Hematopoietic multipotent progenitor cell treated with erythropoietin and hydrocortisone succinate and interleukin-3 and kit ligand, for 15 days (in vitro differentiated cells): ENCODE data around the gene PPARA.
"Not testable (repeated sequence)": the region's sequence is repeated elsewhere in the genome, so short reads cannot be mapped to it uniquely, and the experiment has no call there.

Experiments used
- DNase-seq: peaks from one replicate; pipeline ENCODE4 v3.0.0-alpha.2; 2015; ENCODE audit warnings: low spot score

PPARA gene

DNA sequence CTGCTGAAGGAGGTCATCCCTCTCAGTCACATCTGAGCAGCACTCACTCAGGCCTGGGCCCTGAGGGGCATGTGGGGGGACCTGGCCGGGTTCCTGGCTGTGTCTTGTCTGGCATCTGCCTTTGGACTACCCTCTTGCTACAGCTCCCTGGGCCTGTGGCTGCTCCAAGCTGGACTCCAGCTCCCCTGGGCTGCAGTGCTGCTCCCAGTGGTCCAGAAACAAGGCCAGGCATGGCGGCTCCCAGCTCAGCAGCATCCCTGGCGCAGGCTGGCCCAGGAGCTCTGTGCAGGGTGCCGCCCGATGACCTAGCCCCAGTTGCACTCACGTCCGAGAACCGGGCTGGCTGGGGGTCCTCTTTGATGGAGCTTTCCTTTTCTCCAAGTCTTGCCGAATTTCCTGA, 94.4 kb downstream of the PPARA start:
- no peak for DNase-seq

DNA sequence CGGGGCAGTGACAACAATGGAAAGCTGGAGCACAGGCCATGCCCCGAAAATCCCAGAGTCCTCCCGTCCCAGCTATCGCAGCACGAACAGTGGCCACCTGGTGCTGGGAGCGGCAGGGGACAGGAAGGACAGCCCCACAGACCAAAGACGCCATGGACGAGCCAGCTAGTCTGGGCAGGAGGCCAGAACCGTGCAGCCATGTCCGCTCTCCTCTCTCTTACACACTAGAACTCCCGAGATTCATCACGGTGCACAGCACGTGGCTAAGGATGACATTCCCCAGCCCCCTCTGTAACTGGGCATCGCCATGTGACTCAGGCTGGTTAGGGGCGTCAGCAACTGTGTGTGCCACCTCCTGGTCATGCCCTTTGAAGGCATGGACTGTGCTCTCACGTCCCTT, 95.2 kb downstream of the PPARA start:
- DNase-seq: no peak

- DNase-seq: no peak
Measured at GRCh38 chr22:46246178-46246577, 95.9 kb downstream of the PPARA start.

DNA sequence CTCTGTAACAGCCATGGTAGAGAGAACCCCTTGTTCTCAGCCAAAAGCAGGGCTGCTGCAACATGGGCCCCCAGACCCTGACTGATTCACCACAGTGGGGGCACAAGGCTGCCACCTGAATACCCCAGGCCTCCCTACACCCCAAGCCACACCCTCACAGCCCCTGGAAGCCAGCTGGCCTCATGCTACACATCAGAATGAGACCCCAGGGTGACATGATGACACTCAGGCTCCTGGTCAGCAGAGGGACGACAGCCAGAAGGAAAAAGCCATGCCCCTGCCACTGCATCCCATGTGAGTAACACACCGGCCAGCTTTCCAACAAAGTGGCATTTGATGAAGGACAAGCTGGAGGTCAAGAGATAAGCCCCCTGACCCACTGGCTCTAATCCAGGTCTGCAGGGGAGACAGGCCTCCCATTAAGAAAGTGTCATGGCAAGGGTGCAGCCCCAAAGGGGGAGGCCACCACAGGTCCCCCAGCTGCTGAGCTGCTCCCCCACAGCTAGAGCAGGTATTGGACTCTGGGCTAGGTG, 97.2 kb downstream of the PPARA start:
- no peak for DNase-seq

DNA sequence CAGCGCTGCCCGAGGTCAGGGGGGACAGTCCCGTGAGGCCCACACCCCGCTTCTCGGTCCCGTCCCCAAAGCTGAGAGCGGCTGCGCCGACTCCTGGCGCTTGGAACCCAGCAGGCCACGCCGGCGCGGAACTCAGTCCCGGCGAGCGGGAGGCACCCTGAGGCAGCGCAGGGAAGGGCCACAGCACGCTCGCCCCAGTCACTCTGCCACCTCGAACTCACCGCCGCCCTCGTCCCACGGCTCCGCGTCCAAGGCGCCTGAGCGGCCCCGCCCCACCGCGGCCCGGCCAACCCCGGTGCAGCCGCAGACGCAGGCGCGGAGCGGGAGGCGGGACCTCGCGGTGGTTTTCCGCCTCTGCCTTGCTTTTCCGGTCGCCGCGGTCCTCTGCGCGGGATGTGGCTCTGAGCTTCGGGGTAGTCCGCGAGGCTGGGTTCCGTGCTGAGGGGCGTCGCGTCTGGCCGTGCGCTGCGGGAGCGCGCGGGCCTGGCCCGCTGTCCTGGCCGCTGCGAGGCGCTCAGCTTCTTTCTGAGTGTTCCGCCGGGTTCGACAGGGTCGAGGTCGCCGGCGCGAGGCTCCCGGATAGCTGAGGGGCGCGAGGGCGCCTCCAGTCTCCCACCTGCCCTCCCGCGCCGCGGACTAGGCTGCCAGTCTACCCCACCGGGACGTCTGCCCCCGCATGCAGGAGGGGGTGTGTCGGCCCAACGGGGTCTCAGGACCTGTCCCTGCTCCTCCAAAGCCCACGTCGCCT, 99.9 kb downstream of the PPARA start, which contains the start of gene CDPF1:
CDPF1 (minus strand) TSS at position 259 of the 748 bp plus-strand sequence. CDS start 2,009 bp downstream, outside the sequence.
- DNase-seq: peak; percentile 93

GRCh38 chr22:46250783-46251125, 100.4 kb downstream of the PPARA start:
- no peak for DNase-seq

- no peak for DNase-seq
Measured at GRCh38 chr22:46251266-46251665, 100.9 kb downstream of the PPARA start.

- no peak for DNase-seq
Measured at GRCh38 chr22:46251816-46252380, 101.6 kb downstream of the PPARA start.

DNA sequence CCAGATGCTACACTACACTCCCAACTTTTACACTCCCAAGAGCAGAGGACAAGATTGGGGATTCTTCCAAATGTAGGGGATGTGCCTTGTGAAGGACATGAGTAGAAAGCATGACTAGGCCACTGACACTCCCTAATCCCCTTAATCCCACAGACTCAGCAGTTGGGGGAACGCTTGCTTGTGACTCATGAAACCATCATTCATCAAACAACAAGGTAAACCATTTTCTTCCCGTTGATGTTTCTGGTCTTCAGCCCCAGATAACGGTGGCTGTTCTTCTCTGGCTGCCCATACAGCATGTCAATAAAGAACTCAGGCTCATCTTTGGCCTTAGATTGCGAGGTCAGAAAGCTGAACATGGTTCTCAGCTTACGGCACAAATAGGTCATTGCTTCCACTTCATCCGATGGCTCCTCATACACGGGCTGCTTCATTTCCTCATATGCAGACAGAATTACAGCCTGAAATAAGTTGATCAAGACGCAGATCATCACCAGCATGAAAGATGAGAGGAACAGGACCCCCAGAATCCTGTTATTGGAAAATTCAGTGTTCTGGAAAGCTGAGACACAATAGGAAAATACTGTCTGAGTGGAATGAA, 106.1 kb downstream of the PPARA start:
- no peak for DNase-seq

- no peak for DNase-seq
Measured at GRCh38 chr22:46259374-46259773, 109.0 kb downstream of the PPARA start.

DNA sequence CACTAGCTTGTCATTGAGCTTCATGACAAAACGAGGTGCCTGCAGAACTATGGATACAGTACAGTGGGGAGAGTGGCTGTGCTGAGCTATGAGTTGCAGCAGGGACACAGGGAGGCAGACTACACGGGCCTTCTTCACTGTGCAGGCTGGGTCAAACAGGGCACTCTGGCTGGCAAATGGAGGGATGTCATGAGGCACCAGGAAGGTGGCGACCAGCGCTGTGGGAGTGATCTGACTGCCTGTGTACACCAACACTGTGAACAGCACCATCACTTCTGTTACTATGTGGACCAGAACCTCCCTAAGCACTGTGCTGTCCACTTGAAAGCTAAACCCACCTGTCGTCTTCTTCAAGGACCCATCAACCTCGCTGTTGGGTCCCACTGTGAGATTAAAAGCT, 109.7 kb downstream of the PPARA start:
- DNase-seq: no peak

DNA sequence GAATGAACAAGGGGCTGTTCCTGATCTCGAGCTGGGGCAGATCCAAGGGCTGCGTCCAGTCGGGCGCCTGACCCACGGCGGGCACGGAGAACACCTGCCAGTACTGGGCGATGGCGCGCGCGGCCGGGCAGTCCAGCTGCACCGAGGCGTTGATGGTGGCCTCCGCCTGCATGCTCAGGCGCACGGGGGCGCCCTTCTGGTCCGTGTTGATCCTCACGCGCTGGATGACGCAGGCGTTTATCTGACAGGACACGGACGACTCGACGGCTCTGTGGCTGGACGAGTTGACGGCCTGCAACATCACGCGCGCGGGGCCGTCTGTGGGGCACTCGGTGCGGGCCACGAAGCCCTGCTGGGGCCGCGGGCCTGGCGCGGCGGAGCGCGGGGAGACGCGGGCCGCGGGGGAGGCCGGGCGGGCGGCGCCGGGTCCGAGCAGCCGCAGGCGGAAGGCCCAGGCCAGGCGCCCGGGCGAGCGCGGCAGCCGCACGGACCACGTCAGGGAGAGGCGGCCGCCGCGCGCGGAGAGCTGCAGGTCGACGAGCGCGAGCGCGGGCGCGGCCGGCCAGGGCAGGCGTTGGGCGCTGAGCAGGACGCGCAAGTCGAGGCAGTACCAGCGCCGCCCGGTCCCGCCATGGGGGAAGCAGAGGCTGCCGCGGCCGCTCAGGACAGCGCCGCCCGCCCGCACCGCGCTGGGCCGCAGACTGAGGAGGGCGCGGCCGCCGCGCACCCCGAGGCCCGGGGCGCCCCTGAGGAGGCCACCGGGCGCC, 112.3 kb downstream of the PPARA start:
- DNase-seq: peak; percentile 64

- DNase-seq: no peak
Measured at GRCh38 chr22:46263216-46263590, 112.9 kb downstream of the PPARA start, which contains the start of gene PKDREJ. PKDREJ (minus strand) TSS chr22:46263343; CDS start chr22:46263322, 21 bp downstream.

DNA sequence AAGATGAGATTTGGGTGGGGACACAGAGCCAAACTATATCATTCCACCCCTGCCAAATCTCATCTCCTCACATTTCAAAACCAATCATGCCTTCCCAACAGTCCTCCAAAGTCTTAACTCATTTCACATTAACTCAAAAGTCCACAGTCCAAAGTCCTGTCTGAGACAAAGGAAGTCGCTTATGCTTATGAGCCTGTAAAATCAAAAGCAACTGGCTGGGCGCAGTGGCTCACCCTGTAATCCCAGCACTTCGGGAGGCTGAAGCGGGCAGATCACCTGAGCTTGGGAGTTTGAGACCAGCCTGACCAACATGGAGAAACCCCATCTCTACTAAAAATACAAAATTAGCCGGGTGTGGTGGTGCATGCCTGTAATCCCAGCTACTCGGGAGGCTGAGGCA, 114.2 kb downstream of the PPARA start:
- DNase-seq: not testable (repeated sequence)

- DNase-seq: not testable (repeated sequence)
Measured at GRCh38 chr22:46265627-46266026, 115.3 kb downstream of the PPARA start.

DNA sequence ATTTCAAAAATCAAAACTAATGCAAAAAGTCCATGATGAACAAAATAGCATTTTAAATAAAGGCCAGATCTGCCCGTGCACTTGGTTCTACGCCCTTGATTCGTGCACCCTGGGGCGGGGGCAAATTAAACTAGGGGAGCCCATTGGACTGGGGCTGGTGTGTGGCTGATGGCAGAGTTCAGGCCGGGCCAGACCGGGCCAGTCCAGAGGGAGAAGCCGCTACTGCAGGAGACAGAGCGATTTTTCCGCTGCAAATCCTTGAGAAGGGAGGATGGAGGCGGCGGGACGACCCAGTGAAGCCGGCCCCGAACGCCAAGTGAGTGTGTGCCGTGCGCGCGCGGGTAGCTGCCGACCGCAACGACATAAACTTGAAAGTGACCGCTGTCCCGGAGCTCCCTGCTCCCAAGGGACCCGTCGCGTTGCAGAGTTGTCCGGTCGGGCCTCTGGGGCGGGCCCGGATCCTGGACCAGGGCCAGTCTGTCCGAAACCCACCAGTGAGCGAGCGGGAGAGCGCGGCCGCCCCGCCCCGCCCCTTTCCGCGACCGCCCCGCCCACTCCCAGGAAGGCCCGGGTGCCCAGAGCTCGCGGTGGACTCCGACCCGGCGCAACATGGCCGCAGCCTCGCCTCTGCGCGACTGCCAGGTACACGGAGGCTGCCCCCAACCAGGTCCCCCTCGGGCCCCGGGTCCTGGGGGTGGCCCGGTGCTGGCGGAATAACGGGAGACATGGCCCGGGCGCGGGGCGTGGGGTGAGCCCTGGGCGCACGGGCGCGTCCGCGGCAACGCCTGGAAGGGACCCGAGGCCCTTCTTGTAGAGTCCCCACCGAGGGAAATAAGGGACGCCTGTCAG, 117.3 kb downstream of the PPARA start, which contains the start of gene TTC38:
TTC38 (plus strand) TSS at position 578 of the 849 bp plus-strand sequence; CDS start at position 610, 32 bp downstream.
- peak; percentile 61 for DNase-seq

DNA sequence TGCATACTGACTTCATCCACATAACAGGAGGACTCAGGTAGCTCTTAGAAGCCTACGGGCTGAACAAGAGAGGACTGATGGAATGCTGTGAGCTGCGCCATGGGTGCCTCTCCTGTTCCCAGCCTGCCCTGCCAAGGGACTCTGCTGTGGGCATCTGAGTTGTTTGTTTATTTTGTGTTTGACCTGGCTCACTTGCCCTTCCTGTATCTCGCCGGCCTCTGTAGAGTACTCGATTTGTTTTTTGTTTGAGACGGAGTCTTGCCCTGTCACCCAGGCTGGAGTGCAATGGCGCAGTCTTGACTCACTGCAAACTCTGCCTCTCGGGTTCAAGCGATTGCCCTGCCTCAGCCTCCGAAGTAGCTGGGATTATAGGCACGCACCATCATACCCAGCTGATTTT, 119.2 kb downstream of the PPARA start:
- no peak for DNase-seq

- no peak for DNase-seq
Measured at GRCh38 chr22:46272196-46272595, 121.9 kb downstream of the PPARA start.

DNA sequence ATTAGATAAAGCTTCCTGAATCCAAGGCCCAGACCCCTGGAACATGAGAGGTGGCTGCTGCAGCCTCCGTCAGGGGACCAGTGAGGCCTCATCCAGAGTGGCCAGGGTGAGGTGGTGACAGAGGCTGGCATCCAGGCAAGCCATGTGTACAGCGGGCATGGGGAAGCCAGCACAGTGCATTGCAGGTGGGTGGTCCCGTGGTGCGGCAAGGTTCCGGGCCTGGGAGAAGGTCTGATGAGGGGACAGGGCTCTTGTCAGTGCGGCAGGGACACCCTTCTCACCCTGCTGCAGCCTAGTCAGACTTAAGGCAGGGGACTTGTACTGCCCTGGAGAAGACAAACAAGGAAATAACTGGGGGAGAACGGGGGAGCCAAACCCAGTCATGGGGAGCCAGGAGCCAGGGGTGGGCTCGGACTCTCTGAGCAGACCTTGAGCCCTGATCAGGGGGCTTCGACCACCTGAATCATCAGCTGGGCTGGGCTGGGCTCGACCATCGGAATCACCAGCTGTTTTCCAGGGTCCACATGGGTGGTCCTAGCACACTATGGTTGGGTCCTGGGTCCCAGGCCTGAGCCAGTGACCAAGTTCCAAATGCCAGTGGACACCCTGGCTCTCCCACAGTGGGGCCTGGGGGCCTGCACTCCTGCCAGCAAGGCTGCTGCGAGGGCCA, 122.6 kb downstream of the PPARA start:
- no peak for DNase-seq

GRCh38 chr22:46273432-46274148, 123.3 kb downstream of the PPARA start:
- no peak for DNase-seq
